ENCODE data around the gene TAS2R8. TPM values are rescaled to one million over a fixed set of nuclear protein-coding genes. Genes with fewer than 3 reads are reported as not detected.
"Not testable (repeated sequence)": the region's sequence is repeated elsewhere in the genome, so short reads cannot be mapped to it uniquely, and the experiment has no call there.

Gene TAS2R8
- total RNA-seq, 2 donors from 2014 or later, result not detected

DNA sequence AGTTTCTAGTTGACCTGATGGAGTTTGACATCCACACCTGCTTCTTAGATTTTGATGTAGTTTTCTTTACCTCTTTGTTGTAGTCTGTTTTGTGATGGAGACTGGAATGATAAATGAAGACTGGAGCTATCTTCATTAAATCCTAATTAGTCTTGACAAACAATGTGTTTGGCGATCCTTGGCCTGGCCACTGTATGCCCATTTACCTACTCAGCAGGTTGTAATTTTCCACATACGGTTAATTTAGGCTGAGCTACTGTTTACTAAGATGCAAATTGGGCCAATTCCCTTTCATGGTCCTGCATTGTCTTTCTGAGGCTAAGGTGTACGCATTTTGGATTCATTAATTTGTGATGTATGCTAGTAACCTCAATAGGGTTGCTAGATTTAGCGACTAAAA, 4.5 kb downstream of the TAS2R8 start, which contains the start of gene TAS2R7:
TAS2R7 (minus strand) TSS at position 41 of the 400 bp plus-strand sequence. CDS start 57 bp downstream, outside the sequence.
- H3K4me1 Mint-ChIP-seq, result no peaks in the 10 kb centered on the region
- peaks cover 38% of the 10 kb centered on the region for H3K27me3 Mint-ChIP-seq
- no peak for ATAC-seq
- H3K4me3 Mint-ChIP-seq, result no peak within 1 kb of the TSS
- DNase-seq, result no peak
- H3K9me3 ChIP-seq (ENCODE audit: control insufficient read depth, low read length, poor library complexity, severe bottlenecking), result no peaks in the 10 kb centered on the region
- no peaks in the 10 kb centered on the region for H3K36me3 Mint-ChIP-seq (ENCODE audit: low read depth)
- H3K27ac Mint-ChIP-seq, result no peak within 1 kb of the TSS

DNA sequence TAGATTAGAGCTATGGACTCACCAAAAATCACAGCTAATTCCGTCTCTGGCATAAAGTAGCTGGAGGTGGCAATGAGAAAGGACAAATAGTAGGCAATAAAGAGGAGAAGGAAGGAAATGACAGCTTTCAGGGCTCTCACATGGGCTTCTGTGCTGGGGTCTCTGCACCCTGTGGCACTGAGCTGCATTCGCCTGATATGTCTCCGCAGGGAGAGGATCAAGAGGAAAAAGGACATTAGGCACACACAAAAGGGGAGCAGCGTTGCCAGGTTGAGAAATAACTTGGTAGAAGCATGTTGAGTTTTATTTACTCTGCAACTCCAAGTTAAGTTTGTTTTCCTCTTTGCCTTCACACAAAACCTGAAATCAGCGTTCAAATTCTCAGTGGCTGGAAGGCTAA, 5.3 kb downstream of the TAS2R8 start:
- Mint-ChIP-seq H3K36me3 (ENCODE audit: low read depth) (no peaks in the 10 kb centered on the region), H3K27ac (no peak overlapping the region), H3K27me3 (peaks cover 45% of the 10 kb centered on the region), H3K4me1 (no peaks in the 10 kb centered on the region), H3K4me3 (no peak overlapping the region)
- ATAC-seq (no peak), DNase-seq (no peak)
- H3K9me3 ChIP-seq (ENCODE audit: control insufficient read depth, low read length, poor library complexity, severe bottlenecking), result no peaks in the 10 kb centered on the region

DNA sequence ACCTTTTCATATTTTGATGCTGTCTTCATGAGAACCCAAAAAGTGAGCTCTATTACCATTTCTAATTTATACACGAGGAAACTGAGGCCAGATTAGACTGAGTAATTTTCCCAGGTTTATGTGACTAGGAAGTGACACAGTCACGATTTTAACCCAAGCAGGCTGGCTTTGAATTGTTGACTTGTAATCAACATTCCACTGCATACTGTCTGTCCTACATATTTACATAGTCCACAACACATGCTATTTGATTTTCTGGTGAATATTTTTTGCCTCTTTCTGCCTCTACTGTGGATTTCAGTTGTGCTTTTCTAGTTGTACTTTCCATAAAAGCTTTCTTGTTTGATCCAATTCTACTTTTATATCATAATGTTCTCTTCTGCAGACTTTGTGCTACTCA, 12.9 kb downstream of the TAS2R8 start:
- Mint-ChIP-seq H3K27ac (no peak overlapping the region), H3K27me3 (peaks cover 35% of the 10 kb centered on the region), H3K4me3 (no peak overlapping the region), H3K36me3 (ENCODE audit: low read depth) (no peaks in the 10 kb centered on the region), H3K4me1 (no peaks in the 10 kb centered on the region)
- no peak for ATAC-seq
- no peaks in the 10 kb centered on the region for H3K9me3 ChIP-seq (ENCODE audit: control insufficient read depth, low read length, poor library complexity, severe bottlenecking)
- no peak for DNase-seq

DNA sequence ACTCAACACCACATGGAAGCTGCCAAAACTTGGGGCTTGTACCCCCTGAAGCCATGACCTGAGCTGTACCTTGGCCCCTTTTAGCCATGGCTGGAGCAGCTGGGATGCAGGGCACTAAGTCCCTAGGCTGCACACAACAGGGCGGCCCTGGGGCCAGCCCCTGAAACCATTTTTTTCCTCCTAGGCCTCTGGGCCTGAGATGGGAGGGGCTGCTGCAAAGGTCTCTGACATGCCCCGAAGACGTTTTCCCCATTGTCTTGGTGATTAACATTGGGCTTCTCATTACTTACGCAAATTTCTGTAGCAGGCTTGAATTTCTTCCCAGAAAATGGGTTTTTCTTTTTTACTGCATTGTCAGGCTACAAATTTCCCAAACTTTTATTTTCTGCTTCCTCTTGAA, 15.3 kb downstream of the TAS2R8 start:
- H3K27ac Mint-ChIP-seq; H3K36me3 Mint-ChIP-seq (ENCODE audit: low read depth); ATAC-seq; DNase-seq; H3K4me1 Mint-ChIP-seq; H3K9me3 ChIP-seq (ENCODE audit: control insufficient read depth, low read length, poor library complexity, severe bottlenecking); H3K4me3 Mint-ChIP-seq: not testable (repeated sequence)
- peaks cover 21% of the 10 kb centered on the region for H3K27me3 Mint-ChIP-seq

GRCh38 chr12:10783252-10783651, 23.8 kb downstream of the TAS2R8 start:
- no peak overlapping the region for H3K27ac Mint-ChIP-seq
- no peak for ATAC-seq
- no peak overlapping the region for H3K4me3 Mint-ChIP-seq
- H3K27me3 Mint-ChIP-seq, result peaks cover 8% of the 10 kb centered on the region
- DNase-seq, result no peak
- no peaks in the 10 kb centered on the region for H3K9me3 ChIP-seq (ENCODE audit: control insufficient read depth, low read length, poor library complexity, severe bottlenecking)
- no peaks in the 10 kb centered on the region for H3K4me1 Mint-ChIP-seq
- peaks cover 4% of the 10 kb centered on the region for H3K36me3 Mint-ChIP-seq (ENCODE audit: low read depth)

- peaks cover 17% of the 10 kb centered on the region for H3K27me3 Mint-ChIP-seq
- no peak overlapping the region for H3K4me3 Mint-ChIP-seq
- H3K36me3 Mint-ChIP-seq (ENCODE audit: low read depth), result peaks cover 4% of the 10 kb centered on the region
- no peak overlapping the region for H3K27ac Mint-ChIP-seq
- H3K9me3 ChIP-seq (ENCODE audit: control insufficient read depth, low read length, poor library complexity, severe bottlenecking), result no peaks in the 10 kb centered on the region
- DNase-seq (no peak), ATAC-seq (no peak)
- H3K4me1 Mint-ChIP-seq, result peaks cover 2% of the 10 kb centered on the region
These were observed 28.0 kb downstream of the TAS2R8 start for GRCh38 chr12:10779103-10779502.

DNA sequence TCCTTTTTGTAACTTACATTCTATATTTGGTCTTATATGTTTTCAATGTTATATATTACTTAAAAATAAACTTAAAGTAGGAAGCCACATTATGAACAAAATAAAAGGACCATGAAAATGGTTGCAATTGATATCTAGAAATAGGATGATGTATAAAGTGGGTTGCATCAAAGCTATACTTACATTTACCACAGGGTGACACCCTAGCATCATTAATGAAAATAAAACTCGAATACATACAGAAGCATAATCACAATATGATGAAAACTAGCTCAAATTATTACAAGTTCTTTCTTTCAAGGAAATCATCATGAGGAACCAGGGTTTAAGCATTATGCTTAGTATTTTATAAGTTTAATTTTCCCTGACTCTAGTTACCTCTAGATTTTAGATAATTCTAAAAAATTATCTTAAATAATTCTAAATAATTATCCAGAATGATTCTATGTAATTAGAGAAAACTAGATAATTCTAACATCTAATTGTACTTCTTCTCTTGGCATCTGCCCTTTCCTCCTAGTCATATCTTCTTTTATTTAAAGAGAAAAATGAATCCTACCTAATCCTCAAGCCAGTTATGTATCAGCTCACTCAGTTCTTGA, 35.9 kb downstream of the TAS2R8 start:
- H3K27ac Mint-ChIP-seq, result no peak overlapping the region
- H3K9me3 ChIP-seq (ENCODE audit: control insufficient read depth, low read length, poor library complexity, severe bottlenecking), result no peaks in the 10 kb centered on the region
- peaks cover 67% of the 10 kb centered on the region for H3K27me3 Mint-ChIP-seq
- H3K4me3 Mint-ChIP-seq, result no peak overlapping the region
- ATAC-seq, result peak; percentile 75
- H3K36me3 Mint-ChIP-seq (ENCODE audit: low read depth), result no peaks in the 10 kb centered on the region
- H3K4me1 Mint-ChIP-seq, result peaks cover 4% of the 10 kb centered on the region
- no peak for DNase-seq

GRCh38 chr12:10759657-10760056, 47.4 kb downstream of the TAS2R8 start:
- no peak overlapping the region for H3K4me3 Mint-ChIP-seq
- peaks cover 6% of the 10 kb centered on the region for H3K36me3 Mint-ChIP-seq (ENCODE audit: low read depth)
- no peaks in the 10 kb centered on the region for H3K4me1 Mint-ChIP-seq
- H3K27me3 Mint-ChIP-seq, result peaks cover 35% of the 10 kb centered on the region
- DNase-seq (no peak), ATAC-seq (no peak)
- no peak overlapping the region for H3K27ac Mint-ChIP-seq
- peaks cover 3% of the 10 kb centered on the region for H3K9me3 ChIP-seq (ENCODE audit: control insufficient read depth, low read length, poor library complexity, severe bottlenecking)

DNA sequence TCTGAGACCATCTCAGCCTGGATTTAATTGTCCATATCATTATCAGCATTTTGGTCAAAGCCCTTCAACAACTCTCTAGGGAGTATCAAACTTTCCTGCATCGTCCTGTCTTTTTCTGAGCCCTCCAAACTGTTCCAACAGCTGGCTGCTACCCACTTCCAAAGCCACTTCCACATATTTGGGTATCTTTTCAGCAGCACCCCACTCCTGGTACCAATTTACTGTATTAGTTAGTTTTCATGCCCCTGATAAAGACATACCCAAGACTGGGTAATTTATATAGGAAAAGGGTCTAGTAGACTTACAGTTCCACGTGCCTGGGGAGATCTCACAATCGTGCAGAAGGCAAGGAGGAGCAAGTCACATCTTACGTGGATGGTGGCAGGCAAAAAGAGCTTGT, 50.9 kb downstream of the TAS2R8 start:
- H3K27me3 Mint-ChIP-seq, result peaks cover 39% of the 10 kb centered on the region
- no peak for DNase-seq
- no peak for ATAC-seq
- H3K9me3 ChIP-seq (ENCODE audit: control insufficient read depth, low read length, poor library complexity, severe bottlenecking), result peaks cover 3% of the 10 kb centered on the region
- H3K4me1 Mint-ChIP-seq, result peaks cover 4% of the 10 kb centered on the region
- H3K27ac Mint-ChIP-seq, result no peak overlapping the region
- peaks cover 3% of the 10 kb centered on the region for H3K36me3 Mint-ChIP-seq (ENCODE audit: low read depth)
- H3K4me3 Mint-ChIP-seq, result no peak overlapping the region

Other genes with a start within 250 kb of the TAS2R8 start
- gene MAGOHB, start 193.7 kb downstream of the TAS2R8 start, total RNA-seq, result 10 to 100 TPM; 10.6 to 11.1 TPM
- gene STYK1, start 133.2 kb downstream of the TAS2R8 start, total RNA-seq, result not detected
- gene YBX3, start 84.0 kb downstream of the TAS2R8 start, total RNA-seq, result 10 to 100 TPM; 52.4 to 60.4 TPM
- not detected for gene TAS2R7, start 4.7 kb downstream of the TAS2R8 start, total RNA-seq
- gene TAS2R9, start 2.9 kb upstream of the TAS2R8 start, total RNA-seq, result under 1 TPM in 1 of 2 donors, not detected in 1; 0.27 TPM
- under 1 TPM in 1 of 2 donors, not detected in 1; 0.45 TPM for gene TAS2R10, start 19.1 kb upstream of the TAS2R8 start, total RNA-seq
- 1 to 10 TPM; 1.4 to 1.8 TPM for gene PRR4, start 42.2 kb upstream of the TAS2R8 start, total RNA-seq
- 10 to 100 TPM; 29.6 to 33.6 TPM for gene PRH1, start 77.0 kb upstream of the TAS2R8 start, total RNA-seq
- 1 to 10 TPM; 1.2 to 1.4 TPM for gene TAS2R13, start 102.3 kb upstream of the TAS2R8 start, total RNA-seq
- not detected for gene PRH2, start 122.0 kb upstream of the TAS2R8 start, total RNA-seq
- gene TAS2R14, start 132.0 kb upstream of the TAS2R8 start, total RNA-seq, result 1 to 10 TPM; 2.4 to 2.9 TPM
- gene TAS2R50, start 179.6 kb upstream of the TAS2R8 start, total RNA-seq, result under 1 TPM; 0.47 to 0.91 TPM
- gene TAS2R20, start 191.0 kb upstream of the TAS2R8 start, total RNA-seq, result 1 to 10 TPM; 1.1 to 1.7 TPM
- gene TAS2R19, start 215.3 kb upstream of the TAS2R8 start, total RNA-seq, result 1 to 10 TPM; 1.4 to 3.2 TPM
- gene TAS2R31, start 224.1 kb upstream of the TAS2R8 start, total RNA-seq, result 1 to 10 TPM; 2.7 to 3.4 TPM

Data from T-helper 17 cell (primary cell).